ENCODE results near the gene TP63.

The TP63 gene

DNA sequence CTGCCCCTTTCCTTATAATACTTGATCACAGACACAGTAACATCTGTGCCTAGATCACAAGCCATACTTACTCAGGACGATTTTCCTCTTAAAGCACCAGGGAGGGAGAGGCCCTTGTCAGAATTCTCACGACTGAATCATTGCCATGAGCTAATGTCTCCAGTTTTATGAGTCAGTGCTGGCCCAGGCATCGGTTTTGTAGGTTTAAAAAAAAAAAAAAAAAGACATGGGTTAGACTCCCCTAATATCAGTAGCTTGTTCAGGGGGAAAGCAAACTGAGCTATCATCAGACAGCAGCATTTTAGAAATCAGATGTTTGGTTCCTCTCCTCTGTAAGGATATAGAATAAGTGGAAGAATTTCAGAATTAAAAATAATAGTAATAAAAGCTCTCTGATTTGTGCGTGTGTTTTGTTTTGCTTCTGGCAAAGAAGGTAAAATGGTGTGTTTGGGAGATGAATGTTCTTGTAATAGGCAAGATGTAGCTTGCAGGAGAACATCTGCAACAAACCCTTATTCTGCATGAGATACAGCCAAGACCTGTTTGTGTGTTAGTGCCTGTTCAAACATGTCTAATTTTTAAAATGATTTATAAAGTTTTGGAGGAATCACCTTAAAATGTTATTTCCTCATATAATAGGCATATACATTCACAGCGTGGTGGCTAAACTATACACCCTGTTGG lies 193.6 kb downstream of the TP63 start:
- no peak for DNase-seq

DNA sequence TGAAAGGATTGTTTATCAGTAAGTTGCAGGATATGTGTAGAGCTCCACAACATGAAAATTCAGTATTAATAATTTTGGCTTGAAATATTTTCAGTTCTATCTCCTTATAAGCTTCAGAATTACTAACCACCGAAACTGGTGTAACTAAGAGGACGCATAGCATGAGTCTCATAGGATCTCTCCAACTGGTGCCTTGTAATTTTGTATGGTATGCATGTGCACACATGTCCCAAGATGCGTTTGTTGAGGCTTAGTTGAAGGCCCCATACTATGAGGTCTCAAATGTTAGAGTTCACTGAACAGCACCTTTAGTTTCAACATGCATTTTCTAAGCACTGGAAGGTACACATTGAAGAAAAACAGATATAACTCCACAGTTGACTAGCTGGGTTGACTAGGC lies 195.4 kb downstream of the TP63 start:
- no peak for DNase-seq

DNA sequence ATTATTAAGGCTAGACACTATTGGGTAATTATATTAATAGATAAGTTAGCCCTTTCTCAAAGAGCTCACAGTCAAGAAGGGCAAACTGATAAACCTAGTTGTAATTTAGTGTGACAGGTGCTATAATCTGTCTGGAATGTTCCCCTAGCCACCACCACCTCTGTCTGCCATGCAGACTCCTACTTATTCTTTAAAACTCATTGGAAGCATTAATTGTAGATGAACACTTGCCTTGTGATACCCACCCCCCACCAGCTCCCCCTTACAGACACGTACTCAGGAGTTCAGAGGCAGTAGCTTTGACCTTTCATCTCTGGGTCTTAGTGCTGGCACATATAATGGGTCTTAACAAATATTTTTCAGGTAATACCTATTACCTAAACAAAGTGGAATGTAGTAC lies 195.9 kb downstream of the TP63 start:
- no peak for DNase-seq

DNA sequence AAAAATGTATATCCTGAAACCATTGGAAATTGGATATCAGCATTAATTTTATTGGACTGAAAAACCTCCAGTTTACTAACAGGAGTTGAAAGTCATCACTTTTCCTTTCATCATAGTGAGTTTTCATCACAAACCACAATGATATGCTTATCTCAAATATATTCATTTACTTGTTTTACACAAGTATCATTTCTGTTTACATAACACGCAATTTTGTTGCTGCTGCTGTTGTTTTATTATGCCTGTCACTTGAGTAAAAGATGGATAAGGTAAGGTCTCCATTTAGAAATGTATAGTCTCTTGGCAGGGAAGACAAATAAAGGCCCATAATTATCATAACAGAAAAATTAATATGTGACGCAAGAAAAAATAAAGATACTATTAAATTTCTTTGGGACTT lies 199.2 kb downstream of the TP63 start:
- no peak for DNase-seq

DNA sequence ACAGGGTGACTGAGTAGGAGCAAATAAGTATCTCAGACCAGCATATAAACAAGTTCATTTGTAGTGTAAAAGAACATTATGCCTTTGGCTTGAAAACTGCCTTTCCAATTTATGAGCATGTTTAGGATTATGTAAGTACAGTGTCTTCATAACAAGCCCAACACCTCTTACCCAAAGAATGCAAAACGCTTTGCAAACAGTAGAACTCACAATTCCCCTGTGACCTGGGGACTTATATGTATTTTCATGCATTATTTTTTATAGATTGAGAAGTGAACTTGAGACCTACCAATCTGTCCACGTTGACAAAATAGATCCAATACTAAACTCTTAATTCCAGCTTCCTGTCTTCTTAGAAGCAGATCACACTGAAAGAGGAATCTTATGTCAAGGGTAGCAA lies 202.1 kb downstream of the TP63 start:
- no peak for DNase-seq

DNA sequence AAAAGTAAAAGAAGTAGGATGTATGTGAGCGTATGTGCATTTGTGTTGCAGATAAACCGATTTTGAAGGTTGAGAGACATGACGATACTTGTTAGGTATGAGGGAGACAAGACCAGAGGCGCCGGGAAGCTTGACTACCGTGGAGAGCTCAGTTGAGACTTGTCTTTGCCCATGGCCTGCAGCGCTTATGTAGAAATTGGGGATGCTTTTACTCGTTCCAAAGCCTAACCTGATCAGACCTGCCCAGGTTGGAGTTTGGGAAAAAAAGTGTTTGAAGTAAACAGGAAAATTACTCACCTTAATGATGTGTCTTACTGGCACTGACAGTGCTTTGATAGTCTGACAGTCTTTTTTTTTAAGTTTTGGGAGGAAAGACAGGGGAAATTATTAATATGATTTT lies 202.8 kb downstream of the TP63 start:
- no peak for DNase-seq

DNA sequence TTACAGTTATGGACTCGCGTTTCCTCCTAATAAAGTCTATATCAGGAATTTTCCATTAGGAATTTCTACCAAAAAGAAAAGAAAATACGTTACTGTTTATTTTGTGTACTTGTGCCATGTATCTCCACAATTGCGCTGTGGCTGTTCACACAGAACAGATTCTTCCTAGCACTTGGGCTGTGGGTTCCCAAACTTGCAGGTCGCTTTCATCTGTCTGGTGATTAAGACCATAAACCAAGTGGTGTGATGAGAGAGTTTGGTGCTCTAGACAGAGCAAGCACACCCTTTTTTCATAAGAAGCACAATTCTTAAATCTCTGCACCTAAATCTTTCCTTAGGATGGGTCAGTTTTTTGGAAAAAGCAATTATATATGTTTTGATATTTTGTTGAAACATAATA lies 203.3 kb downstream of the TP63 start:
- no peak for DNase-seq

DNA sequence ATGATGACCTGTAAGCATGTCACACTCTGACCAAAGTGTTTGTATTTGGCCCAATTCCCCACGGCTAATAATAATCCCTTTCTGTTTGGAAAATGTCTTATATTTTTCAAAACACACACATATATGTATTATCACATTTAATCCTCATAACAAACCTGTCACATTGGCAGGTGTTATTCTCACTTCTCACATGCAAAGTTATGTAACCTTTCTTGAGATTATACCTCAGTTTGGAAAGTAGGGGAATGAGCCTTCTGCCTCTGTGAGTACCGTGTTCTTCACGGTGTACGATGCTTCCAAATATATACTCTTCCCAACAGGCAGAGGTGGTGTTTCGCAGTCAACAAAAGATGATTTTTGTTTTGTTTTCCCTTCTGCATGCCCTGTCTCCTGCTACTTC lies 205.6 kb downstream of the TP63 start:
- no peak for DNase-seq

DNA sequence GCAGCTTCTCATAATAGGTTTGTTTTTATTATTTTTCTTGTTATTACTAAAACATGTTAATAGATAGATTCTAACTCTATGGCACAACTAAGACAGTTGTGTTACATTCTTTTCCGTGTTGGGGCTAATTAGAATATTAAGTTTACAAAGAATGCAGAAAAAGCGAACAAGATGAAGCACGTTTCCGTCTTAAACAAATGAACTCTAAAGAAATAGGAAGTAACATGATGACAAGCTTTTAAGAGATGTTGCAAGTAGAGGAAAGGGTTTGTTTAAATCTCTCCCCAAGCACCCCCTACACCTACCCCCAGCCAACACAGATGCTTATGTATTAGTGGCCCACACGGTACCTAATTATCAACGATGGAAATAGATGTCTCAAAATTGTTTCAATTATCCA lies 207.1 kb downstream of the TP63 start:
- no peak for DNase-seq

DNA sequence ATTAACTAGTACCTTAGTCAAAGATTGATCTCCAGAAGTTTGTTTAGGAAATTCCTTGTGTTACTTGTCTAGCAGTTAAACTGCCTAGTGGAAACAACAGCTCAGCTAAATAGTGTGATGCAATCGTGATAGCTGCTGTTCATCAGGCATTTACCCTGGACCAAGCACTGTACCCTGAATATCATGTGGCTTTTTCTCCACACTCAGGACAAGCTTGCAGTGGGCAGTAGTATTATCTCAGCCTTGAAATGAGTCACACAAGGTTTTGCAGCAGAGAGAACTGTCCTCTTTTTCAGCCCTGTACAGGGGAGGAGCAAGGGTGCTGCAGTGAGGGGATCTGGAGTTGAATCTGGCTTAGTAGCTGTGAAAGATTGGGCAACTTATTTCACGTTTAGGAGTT lies 208.4 kb downstream of the TP63 start:
- no peak for DNase-seq

DNA sequence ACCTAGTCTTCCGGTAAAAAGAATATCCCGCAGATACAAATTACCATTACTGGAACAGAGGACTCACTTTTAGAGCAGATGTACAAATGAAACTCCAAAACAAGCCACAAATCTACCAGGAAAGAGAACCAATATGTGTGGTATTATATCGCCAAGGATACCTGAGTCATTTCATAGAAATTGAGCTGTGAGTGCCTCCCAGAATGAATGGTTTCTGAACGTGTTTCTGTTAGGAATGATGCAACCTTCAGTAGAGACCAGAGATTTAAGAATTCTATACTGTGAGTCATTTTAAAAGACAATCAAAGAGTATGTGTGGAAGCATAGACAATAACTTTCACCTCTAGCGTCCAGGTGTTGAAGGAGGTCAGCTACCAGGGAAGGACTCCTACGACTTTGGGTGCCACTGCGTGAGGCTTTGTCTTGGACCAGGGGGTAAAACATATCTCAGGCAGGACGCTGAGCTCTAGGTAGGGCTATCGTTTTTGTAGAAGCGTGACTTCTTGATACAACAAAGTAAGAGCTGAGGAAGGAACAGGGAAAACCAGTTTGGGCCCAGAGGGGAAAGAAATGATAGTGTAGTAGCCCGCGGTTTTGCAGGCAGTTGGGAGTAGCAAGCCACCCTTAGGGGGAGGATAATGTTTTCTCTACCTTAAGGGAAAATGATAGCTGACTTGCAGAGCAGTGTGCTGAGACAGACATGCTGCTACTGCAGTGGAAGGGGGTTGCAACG lies 210.4 kb downstream of the TP63 start:
- DNase-seq, result no peak

DNA sequence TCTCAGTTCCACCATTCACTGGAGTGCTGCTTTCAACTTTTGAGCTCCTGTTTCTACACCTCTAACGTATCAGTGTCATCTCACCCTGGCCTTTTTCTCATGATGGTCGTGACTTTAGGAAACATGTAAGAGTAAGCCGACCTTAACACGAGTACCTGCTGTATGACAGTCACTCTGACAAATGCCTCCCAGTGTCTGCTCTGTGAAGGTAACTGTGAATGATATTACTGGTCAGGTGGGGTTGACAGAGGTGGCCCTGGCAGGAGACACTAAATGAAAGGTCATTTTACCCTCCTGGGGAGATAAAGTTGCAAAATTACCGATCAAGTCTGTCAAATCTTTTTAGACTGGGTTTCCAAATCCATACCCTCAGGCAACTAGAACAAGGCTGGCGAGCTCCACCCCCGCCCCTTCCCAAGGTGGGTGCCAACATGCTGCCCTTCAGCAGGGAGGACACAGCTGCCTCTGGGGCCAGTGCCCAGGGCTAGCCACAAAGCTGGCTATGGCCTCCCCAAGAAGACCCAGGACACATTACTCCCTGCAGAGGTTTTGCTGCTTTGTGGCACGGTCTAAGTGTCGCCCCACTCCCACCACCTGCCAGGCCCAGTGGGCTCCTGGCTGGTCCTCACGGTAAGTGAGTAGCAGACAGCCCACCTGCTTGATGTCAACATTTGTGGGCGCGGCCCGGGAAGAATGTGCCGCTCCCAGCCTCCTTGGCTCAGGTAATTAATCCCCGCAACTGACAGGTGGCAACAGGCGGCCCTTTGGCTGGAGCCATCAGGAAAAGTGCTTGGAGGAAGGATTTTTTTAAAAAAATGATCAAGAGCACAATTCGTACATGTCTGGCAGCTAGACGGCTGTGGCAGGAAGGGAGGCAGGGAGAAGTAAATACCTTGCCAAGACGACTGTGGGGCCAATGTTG lies 211.8 kb downstream of the TP63 start:
- no peak for DNase-seq

DNA sequence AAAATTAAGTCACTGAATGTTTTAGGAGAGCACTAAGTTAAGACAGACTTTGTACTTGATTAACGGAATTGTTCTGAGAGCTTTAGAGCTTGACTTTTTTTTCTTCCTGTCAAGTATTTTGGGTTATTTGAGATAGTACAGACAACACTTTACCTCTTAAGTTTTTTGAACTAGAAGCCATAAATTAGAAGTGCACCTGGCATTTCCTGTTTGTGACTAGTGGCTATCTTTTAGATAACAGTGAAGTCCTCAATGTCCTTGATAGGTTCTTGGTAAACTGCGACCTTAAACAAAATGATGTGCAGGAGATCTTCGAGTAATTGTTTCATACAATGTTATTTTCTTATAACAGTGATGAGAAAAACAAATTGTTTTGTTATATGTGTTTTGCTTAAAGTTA lies 213.9 kb downstream of the TP63 start:
- no peak for DNase-seq

DNA sequence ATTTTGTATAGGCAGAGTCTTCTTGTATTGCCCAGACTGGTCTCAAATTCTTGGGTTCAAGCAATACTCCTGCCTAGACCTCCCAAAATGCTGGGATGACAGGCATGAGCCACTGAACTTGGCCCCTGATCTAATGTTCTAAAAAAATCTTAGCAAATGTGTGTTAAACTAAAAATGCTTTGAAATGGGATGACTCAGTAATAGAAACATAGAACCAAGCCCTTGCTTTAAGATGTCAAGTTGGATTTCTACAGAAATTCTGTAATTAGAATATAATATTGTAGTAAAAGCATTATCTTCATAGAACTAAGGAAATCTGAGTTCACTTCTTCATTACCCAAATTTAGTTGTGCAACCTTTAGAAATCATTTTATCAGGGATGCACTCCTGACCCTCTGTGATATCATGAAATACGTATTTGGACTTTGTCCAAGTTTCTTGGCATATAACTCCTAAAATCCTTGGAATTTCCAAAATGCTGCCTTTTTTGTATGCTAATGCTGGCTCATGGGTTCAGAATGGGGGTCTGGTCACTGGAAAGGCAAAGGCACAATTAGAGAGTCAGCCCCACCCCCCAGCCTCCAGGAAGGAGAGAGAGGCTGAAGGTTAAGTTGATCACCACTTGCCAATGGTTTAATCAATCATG lies 217.3 kb downstream of the TP63 start:
- DNase-seq, result no peak

DNA sequence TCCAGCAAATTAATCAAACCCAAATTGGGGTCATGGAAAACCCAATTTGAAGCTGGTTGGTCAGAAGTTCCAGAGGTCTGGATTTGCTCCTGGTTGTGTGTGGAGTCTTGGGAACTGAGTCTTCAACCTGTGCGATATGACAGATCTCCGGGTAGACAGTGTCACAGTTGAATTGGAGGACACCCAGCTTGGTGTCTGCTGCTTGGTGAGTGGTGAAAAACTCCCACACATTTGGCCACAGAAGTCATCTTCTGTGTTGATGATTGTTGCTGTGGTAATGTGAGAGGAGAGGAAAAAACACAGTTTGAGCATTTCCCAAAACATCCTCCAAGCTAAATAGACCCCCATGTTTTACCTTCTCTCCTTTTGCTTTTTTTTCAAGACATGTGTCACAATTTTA lies 218.1 kb downstream of the TP63 start:
- DNase-seq, result no peak

DNA sequence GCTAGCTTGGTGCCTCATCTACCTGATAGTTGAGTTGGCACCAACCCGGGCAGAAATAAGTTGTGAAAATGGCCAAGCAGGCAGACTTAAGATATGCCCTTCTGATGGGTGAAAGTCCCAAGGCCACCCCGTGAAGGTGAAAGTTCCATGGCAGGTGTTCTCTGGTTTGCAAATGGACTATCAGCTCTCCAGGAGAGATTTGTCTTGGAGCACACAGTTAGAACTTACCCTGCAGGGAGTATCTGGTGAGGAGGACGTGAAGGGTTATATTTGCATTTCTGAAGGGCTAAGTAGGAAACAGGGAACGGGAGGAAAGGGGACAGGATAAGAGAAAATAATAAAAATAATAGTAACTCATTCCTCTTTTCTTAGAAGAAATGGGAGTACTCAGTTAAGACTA lies 220.5 kb downstream of the TP63 start:
- no peak for DNase-seq

DNA sequence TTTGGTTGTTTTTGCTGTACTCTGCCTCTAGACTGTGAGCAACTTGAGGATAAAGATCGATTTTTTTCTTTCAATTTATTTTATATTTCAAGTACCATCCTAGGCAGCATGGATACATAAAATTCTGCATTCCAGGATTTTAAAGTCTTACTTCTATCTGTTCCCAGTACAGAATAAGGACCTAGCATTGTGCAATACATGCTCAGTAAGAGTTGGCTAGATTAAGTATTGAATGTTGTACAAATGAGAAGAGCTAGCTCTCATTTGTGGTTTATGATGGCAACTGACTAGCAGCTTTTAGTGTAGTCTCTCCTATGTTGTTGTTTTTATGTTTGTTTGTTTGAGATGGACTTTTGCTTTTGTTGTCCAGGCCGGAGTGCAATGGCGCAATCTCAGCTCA lies 222.7 kb downstream of the TP63 start:
- DNase-seq, result no peak

DNA sequence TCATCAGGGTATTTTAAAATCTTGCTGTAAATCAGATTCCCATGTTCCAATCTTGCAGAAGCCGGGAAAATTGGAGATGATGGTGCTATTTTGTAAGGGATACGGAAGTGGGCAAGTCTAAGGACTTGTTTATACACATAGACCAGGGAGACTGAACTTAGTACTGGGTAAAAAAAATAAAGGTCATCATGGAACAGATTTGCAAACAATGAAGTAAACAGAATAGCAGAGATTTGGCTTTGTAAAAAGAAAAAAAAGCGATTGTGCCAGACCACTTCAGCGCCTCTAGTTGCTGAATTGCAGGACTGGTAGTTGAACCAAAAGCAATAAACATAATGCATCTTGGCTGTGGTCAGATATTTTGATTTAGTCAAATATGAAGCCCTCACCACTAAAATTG lies 229.1 kb downstream of the TP63 start:
- DNase-seq, result no peak

DNA sequence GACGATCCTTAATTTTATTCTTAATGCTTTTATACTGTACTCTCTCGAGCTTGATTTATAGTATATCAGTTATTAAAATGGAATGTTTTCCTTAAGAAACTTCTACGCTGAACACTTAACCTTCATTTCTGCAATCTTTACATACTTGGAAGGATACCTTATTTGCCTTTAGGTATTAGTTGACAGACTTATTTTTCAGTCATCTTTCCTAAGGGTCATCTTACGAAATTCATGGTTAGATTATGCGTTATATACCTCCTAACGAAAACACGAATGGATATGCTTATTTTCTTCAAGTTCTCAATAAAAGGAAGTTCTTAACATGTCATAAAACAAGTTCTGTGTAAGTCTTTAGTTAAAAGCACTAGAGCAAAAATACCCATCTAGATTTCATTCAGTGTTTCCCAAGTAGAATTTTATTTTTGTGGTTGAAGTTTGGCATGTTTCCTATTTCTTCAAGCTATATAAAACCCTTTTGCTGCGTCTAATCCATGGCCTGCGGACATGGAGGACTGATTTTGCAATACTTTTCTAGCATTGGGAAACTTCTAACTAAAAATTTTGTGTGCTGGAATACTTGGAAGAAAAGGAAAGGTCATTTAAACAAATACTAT lies 231.3 kb downstream of the TP63 start:
- no peak for DNase-seq

DNA sequence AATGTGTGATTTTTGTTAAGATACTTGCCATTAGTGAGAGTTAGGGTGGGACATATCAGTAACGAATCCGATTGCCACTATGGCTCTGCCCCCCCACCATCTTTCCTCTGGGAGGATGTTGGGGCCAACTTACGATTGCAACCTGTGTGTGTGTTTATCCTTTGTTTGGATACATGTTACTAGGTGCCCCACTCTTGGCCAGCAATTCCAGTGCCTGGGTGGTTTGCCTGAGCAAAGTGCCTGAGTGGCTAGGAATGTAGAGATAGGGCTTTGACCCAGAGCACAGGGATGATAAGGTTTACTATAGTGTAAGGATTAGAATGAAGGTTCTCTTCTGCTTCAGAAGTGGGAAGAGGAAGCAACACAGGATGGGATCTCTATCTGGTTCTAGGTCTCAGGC lies 231.8 kb downstream of the TP63 start:
- no peak for DNase-seq

DNA sequence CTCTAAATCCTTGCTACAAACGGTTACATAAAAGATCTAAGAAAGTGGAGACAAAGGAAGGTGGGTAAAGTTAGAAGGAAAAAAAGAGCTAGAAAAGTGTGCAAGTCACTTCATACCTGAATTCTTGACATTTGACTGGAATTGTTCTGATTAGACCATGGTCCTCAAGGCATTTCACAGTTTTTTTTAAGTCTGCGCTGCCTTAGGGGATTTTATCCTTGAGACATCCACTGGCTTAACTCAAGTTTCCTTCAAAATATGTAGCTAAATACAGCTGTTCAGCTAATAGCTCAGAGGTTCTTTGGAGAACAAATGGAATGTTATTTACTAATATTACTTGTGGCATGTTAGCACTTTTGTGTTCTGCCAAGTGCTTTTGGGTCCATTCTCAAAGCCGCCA lies 236.9 kb downstream of the TP63 start:
- no peak for DNase-seq

DNA sequence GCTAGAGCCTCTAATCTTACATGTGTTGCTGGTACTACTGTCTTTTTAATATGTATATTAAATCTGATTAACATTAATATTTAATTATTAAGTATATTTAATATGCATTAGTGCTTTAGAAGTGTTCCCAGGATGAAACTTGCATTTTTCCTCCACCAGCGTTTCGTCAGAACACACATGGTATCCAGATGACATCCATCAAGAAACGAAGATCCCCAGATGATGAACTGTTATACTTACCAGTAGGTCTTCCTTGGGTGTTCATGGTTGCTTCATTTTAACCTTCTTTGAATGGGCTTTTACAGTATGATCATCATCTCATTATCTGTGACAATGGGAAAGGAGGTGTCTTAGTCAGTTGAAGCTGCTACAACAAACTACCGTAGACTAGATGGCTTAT lies 238.0 kb downstream of the TP63 start:
- no peak for DNase-seq

DNA sequence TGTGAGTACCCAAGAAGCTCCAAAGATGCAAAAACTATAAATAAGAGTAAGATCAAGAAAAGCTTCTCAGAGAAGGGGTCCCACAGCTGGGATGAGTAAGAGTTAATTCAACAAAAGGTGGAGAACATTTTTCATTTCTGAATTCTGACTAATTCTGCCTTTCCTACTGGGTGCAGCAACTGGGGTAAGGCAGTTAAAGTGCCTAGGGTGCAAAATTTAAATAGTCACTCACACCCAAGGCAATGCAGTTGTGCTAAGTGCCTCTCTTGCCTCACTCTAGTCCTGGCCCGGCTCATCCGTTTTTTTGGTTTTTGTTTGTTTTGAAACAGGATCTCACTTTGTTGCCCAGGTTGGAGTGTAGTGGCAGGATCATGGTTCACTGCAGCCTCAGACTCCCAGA lies 240.2 kb downstream of the TP63 start:
- no peak for DNase-seq

Measured in activated effector memory CD4-positive, alpha-beta T cell treated with anti-CD3 and anti-CD28 coated beads, Interleukin-2, amount 50 U/mL, for 16 hours (primary cell).